Transverse colon (tissue), 4 donors: Measurements from ENCODE around the gene EGR1. TPM values are rescaled to one million over a fixed set of nuclear protein-coding genes. Genes with fewer than 3 reads are reported as not detected.

Experiments
- DNase-seq: peaks from one replicate; pipeline ENCODE4 v3.0.0-alpha.2; 2019
- H3K27ac ChIP-seq, 4 donors: fragments of 200-600 bp; sonication (generic); 2 replicates each; pipeline ENCODE4 v1.5.1; 2016 to 2018; ENCODE audit warnings: inconsistent platforms in 4 of 4
- H3K27me3 ChIP-seq: fragments of 200-600 bp; sonication (generic); 2 replicates; pipeline ENCODE4 v1.5.1; 2017; ENCODE audit warnings: inconsistent platforms
- H3K36me3 ChIP-seq, 4 donors: fragments of 200-600 bp; sonication (generic); 2 replicates each; pipeline ENCODE4 v1.5.1; 2017 to 2019; ENCODE audit warnings: inconsistent platforms in 4 of 4
- H3K4me1 ChIP-seq, 4 donors: fragments of 200-600 bp; sonication (generic); 2 replicates each; pipeline ENCODE4 v1.5.1; 2017 to 2020; ENCODE audit warnings: inconsistent platforms in 4 of 4
- H3K4me3 ChIP-seq, 4 donors: fragments of 200-600 bp; sonication (generic); 1 replicate in 1 of 4; 2 replicates in 3 of 4; pipeline versions ENCODE4 v1.5.1 to v1.6.1; 2017 to 2019; ENCODE audit warnings: inconsistent platforms in 4 of 4
- H3K9me3 ChIP-seq, 2 donors: fragments of 200-600 bp; sonication (generic); 2 replicates each; pipeline ENCODE4 v1.5.1; 2017 to 2019; ENCODE audit warnings: inconsistent platforms in 2 of 2
- EP300 ChIP-seq: sonication (generic); formaldehyde crosslinking; IDR thresholded peaks from one replicate; pipeline ENCODE4 v1.6.1; 2017; ENCODE audit warnings: antibody characterized with exemption, low read depth
- POLR2A ChIP-seq: fragments of 450-650 bp; IDR thresholded peaks from one replicate; pipeline ENCODE4 v1.6.1; 2016; ENCODE audit warnings: antibody characterized with exemption, mild to moderate bottlenecking, moderate library complexity
- POLR2AphosphoS5 ChIP-seq, 3 donors: sonication (generic); formaldehyde crosslinking; IDR thresholded peaks; one replicate each; pipeline ENCODE4 v1.6.1; 2016; ENCODE audit warnings: antibody characterized with exemption in 3 of 3
- WGBS, 2 donors: methylation state at CpG; one replicate each; pipeline ENCODE4 v1.1.5; 2018; ENCODE audit warnings: low coverage in 1 of 2; 5-methylcytosine and 5-hydroxymethylcytosine counted together
- in situ Hi-C, 4 donors: fragments of 200-750 bp; cut with MboI; loops; one replicate each; pipeline versions ENCODE4 v1.15.0 to v1.15.1; 2017; ENCODE audit warnings: low sequenced_read_pairs in 3 of 4, low pct_ligation_motif_present in 1 of 4, low pct_unique_long_range_greater_than_20kb in 1 of 4
- intact Hi-C: fragments of 100-400 bp; cut with DNase I; formaldehyde crosslinking; loops from one replicate; pipeline ENCODE4 v1.15.1; 2023; ENCODE audit warnings: low total_unique reads
- small RNA-seq, 4 donors: library from RNA; depleted of rRNA; stranded (forward); fragments of <200 nt; gene quantifications; one replicate each; pipeline ENCODE3, GENCODE V24; 2016
- total RNA-seq, 4 donors: library from RNA; depleted of rRNA; stranded (reverse); fragments of >200 nt; gene quantifications; one replicate each; pipeline ENCODE4 v1.1.0, GENCODE V29; 2016
- TF ChIP-seq, protein P1 (sequence below), 5 experiments: fragments of 200-600 bp in 3 of 5; fragments of 450-650 bp in 2 of 5; sonication (generic) in 3 of 5; IDR thresholded peaks; 1 replicate in 2 of 5; 2 replicates in 3 of 5; pipeline ENCODE4 v1.5.1; 2016 to 2017; ENCODE audit warnings: antibody characterized with exemption in 5 of 5, inconsistent platforms in 3 of 5, mild to moderate bottlenecking in 2 of 5, moderate library complexity in 1 of 5

The EGR1 gene
- total RNA-seq, 4 donors from 2014 or later, result 56.0 to 69.9 (median 65.0) TPM

- Histone ChIP-seq H3K4me3 (no peak overlapping the region), H3K9me3 (no peaks in the 10 kb centered on the region), H3K4me1 (no peaks in the 10 kb centered on the region), H3K36me3 (peaks cover 0 to 80% (median 36%) of the 10 kb centered on the region in 4 donors), H3K27me3 (no peaks in the 10 kb centered on the region), H3K27ac (no peak overlapping the region)
- no peak for DNase-seq
- in situ Hi-C loops, result no loop called here
- 100% methylated on average over 1 of the region's 1 CpG; no CpG with 5 or more reads in 1 of the 2 donors for WGBS, 2 donors
- TF ChIP-seq POLR2A (no peak), EP300 (no peak), POLR2AphosphoS5 (IDR thresholded peaks at IDR 0.05) (no peak)
- TF ChIP-seq, protein P1, sequence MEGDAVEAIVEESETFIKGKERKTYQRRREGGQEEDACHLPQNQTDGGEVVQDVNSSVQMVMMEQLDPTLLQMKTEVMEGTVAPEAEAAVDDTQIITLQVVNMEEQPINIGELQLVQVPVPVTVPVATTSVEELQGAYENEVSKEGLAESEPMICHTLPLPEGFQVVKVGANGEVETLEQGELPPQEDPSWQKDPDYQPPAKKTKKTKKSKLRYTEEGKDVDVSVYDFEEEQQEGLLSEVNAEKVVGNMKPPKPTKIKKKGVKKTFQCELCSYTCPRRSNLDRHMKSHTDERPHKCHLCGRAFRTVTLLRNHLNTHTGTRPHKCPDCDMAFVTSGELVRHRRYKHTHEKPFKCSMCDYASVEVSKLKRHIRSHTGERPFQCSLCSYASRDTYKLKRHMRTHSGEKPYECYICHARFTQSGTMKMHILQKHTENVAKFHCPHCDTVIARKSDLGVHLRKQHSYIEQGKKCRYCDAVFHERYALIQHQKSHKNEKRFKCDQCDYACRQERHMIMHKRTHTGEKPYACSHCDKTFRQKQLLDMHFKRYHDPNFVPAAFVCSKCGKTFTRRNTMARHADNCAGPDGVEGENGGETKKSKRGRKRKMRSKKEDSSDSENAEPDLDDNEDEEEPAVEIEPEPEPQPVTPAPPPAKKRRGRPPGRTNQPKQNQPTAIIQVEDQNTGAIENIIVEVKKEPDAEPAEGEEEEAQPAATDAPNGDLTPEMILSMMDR (IDR thresholded peaks at IDR 0.05), result no peak
- intact Hi-C loops, result no loop called here
Observed at GRCh38 chr5:138514021-138514420, 48.7 kb downstream of the EGR1 start.

GRCh38 chr5:138515556-138516245 lies 50.4 kb downstream of the EGR1 start:
- intact Hi-C loops (no loop called here), in situ Hi-C loops (no loop called here)
- H3K4me1 ChIP-seq, result no peaks in the 10 kb centered on the region
- peaks cover 0 to 66% (median 32%) of the 10 kb centered on the region in 4 donors for H3K36me3 ChIP-seq
- H3K9me3 ChIP-seq, result no peaks in the 10 kb centered on the region
- TF ChIP-seq, protein P1 (IDR thresholded peaks at IDR 0.05), result no peak
- no peak for TF ChIP-seq POLR2AphosphoS5 (IDR thresholded peaks at IDR 0.05)
- no peak for TF ChIP-seq EP300
- TF ChIP-seq POLR2A, result no peak
- 93 to 96% methylated on average over 3 of the region's 3 CpGs for WGBS, 2 donors
- H3K27ac ChIP-seq, result no peak overlapping the region
- H3K27me3 ChIP-seq, result no peaks in the 10 kb centered on the region
- H3K4me3 ChIP-seq, result no peak overlapping the region
- no peak for DNase-seq

GRCh38 chr5:138517437-138517836 lies 52.2 kb downstream of the EGR1 start:
- Histone ChIP-seq H3K4me1 (no peaks in the 10 kb centered on the region), H3K4me3 (no peak overlapping the region), H3K27me3 (no peaks in the 10 kb centered on the region), H3K27ac (no peak overlapping the region), H3K9me3 (no peaks in the 10 kb centered on the region), H3K36me3 (peaks cover 0 to 59% (median 28%) of the 10 kb centered on the region in 4 donors)
- in situ Hi-C loops, result no loop called here
- WGBS, 2 donors, result 84 to 86% methylated on average over 4 of the region's 4 CpGs
- TF ChIP-seq POLR2A, result no peak
- no peak for TF ChIP-seq EP300
- TF ChIP-seq, protein P1 (IDR thresholded peaks at IDR 0.05), result no peak
- no peak for DNase-seq
- intact Hi-C loops, result no loop called here

Small RNAs within 50 kb of the gene (small RNA-seq; reads per million reads assigned to genes)
- 0 reads per million in 4 donors for gene AC113403.1

Other genes with a start within 250 kb of the EGR1 start
- gene GFRA3, start 190.9 kb upstream of the EGR1 start, total RNA-seq, result 1 to 10 TPM in 1 of 4 donors, under 1 TPM in 2, not detected in 1; 0.48 to 3.4 (median 0.55) TPM
- 1 to 10 TPM in 1 of 4 donors, under 1 TPM in 2, not detected in 1; 0.32 to 2.8 (median 0.68) TPM for gene CDC25C, start 133.7 kb upstream of the EGR1 start, total RNA-seq
- gene FAM53C, start 127.2 kb upstream of the EGR1 start, total RNA-seq, result 10 to 100 TPM in 3 of 4 donors, 1 to 10 TPM in 1; 5.2 to 27.7 (median 14.0) TPM
- gene KDM3B, start 112.8 kb upstream of the EGR1 start, total RNA-seq, result 100 to 1,000 TPM in 1 of 4 donors, 10 to 100 TPM in 3; 60.8 to 101 (median 76.6) TPM
- gene REEP2, start 26.4 kb upstream of the EGR1 start, total RNA-seq, result 1 to 10 TPM; 2.9 to 6.4 (median 4.8) TPM
- gene ETF1, start 77.8 kb downstream of the EGR1 start, total RNA-seq, result 10 to 100 TPM; 39.8 to 66.6 (median 54.1) TPM
- gene HSPA9, start 109.9 kb downstream of the EGR1 start, total RNA-seq, result 100 to 1,000 TPM in 3 of 4 donors, 10 to 100 TPM in 1; 82.7 to 236 (median 175) TPM